GM10248 (cell line): ENCODE data around the gene EVI5.
"Not testable (repeated sequence)": the region's sequence is repeated elsewhere in the genome, so short reads cannot be mapped to it uniquely, and the experiment has no call there.

Source experiments
- CTCF ChIA-PET: fragments of 300-600 bp; sonication (Branson Sonifier 250); formaldehyde crosslinking; extraction: SDS; loops from one replicate; lab custom pipeline; 2021; ENCODE audit warnings: antibody characterized with exemption; lab: Yijun Ruan, JAX
- POLR2A ChIA-PET: fragments of 350-650 bp; sonication (Branson Sonifier 250); formaldehyde crosslinking; extraction: SDS; loops from one replicate; lab custom pipeline; 2020; ENCODE audit warnings: antibody characterized with exemption; lab: Yijun Ruan, JAX
- DNase-seq: peaks from one replicate; pipeline ENCODE4 v3.0.0; 2012; ENCODE audit errors: extremely low spot score
- TF ChIP-seq, protein P1 (sequence below): IDR thresholded peaks from 2 replicates; pipeline ENCODE4 v1.5.1; 2012; ENCODE audit warnings: mild to moderate bottlenecking, low read depth; ENCODE audit errors: extremely low read depth, missing control alignments, control extremely low read depth

Gene EVI5

DNA sequence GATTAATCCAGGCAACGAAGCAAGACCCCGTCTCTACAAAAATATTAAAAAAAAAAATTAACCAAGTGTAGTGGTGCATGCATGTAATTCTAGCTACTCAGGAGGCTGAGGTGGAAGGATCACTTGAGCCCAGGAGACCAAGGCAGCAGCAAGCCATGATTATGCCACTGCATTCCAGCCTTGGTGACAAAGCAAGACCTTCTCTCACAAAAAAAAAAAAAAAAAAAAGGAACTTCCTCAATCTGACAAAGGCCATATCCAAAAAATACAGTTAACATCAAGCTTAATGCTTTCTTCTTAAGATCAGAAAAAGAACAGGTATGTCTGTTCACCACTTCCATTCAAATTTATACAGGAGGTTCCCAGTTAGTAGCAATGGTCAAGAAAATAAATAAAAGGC, 54.4 kb downstream of the EVI5 start:
- TF ChIP-seq, protein P1, sequence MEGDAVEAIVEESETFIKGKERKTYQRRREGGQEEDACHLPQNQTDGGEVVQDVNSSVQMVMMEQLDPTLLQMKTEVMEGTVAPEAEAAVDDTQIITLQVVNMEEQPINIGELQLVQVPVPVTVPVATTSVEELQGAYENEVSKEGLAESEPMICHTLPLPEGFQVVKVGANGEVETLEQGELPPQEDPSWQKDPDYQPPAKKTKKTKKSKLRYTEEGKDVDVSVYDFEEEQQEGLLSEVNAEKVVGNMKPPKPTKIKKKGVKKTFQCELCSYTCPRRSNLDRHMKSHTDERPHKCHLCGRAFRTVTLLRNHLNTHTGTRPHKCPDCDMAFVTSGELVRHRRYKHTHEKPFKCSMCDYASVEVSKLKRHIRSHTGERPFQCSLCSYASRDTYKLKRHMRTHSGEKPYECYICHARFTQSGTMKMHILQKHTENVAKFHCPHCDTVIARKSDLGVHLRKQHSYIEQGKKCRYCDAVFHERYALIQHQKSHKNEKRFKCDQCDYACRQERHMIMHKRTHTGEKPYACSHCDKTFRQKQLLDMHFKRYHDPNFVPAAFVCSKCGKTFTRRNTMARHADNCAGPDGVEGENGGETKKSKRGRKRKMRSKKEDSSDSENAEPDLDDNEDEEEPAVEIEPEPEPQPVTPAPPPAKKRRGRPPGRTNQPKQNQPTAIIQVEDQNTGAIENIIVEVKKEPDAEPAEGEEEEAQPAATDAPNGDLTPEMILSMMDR = no peak
- ChIA-PET POLR2A (no interaction called here), CTCF (interaction anchor here (6.9 kb wide), 1 partner anchor 18 kb away, joined by 29 read pairs; no protein-coding TSS in a partner anchor)
- no peak for DNase-seq

DNA sequence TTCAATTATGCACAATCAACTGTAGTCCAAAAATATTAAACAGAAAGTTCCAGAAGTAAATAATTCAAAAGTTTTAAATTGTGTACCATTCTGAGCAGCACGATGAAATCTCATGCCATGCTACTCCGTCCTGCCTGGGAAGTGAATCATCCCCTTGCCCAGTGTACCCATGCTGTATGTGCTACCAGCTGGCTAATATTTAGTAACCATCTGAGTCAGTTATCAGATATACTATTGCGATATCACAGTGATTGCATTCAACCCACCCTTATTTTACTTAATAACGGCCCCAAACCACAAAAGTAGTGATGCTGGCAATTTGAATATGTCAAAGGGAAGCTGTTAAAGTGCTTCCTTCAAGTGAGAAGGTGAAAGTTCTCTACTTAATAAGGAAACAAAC, 56.2 kb downstream of the EVI5 start:
- TF ChIP-seq, protein P1 = no peak
- no peak for DNase-seq
- ChIA-PET POLR2A (no interaction called here), CTCF (interaction anchor here (1.9 kb wide), 1 partner anchor 20 kb away, joined by 6 read pairs; no protein-coding TSS in a partner anchor)

DNA sequence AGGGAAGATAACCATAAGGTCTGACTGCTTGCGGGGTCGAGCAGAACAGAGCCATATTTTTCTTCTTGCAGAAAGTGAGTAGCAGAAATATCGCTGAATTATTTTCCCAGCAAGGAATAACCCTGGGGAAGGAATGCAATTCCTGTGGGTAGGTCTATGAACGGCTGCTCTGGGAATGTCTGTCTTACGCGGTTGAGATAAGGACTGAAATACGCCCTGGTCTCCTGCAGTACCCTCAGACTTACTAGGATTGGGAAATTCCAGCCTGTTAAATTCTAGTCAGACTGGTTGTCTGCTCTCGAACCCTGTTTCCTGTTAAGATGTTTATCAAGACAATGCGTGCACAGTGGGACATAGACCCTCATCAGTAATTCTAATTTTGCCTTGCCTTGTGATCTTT, 61.2 kb downstream of the EVI5 start:
- CTCF ChIA-PET, DNase-seq, POLR2A ChIA-PET: not testable (repeated sequence)

DNA sequence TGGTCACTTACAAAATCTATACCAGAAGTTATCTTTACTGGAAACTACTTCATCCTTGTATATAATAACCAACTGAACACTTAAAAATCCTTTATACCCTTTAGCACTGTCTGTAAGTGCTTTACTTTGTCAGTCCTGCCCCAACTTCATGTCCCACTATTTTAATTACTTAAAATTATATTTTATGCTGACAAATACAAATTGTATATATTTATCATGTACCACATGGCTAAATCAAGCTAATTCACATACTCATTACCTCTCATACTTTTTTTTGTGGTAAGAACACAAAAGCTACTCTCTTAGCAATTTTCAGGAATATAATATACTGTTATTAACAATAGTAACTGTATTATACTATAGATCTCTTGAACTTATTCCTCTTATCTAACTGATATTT, 63.0 kb downstream of the EVI5 start:
- CTCF ChIA-PET = no interaction called here
- TF ChIP-seq, protein P1 = no peak

DNA sequence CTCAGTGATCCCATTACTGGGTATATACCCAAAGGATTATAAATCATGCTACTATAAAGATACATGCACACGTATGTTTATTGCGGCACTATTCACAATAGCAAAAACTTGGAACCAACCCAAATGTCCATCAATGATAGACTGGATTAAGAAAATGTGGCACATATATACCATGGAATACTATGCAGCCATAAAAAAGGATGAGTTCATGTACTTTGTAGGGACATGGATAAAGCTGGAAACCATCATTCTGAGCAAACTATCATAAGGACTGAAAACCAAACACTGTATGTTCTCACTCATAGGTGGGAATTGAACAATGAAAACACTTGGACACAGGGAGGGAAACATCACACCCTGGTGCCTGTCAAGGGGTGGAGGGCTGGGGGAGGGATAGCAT, 63.8 kb downstream of the EVI5 start:
- POLR2A ChIA-PET, CTCF ChIA-PET, DNase-seq: not testable (repeated sequence)

More for the DNA sequence above, 63.0 kb downstream of the EVI5 start:
- DNase-seq = no peak
- POLR2A ChIA-PET = no interaction called here

DNA sequence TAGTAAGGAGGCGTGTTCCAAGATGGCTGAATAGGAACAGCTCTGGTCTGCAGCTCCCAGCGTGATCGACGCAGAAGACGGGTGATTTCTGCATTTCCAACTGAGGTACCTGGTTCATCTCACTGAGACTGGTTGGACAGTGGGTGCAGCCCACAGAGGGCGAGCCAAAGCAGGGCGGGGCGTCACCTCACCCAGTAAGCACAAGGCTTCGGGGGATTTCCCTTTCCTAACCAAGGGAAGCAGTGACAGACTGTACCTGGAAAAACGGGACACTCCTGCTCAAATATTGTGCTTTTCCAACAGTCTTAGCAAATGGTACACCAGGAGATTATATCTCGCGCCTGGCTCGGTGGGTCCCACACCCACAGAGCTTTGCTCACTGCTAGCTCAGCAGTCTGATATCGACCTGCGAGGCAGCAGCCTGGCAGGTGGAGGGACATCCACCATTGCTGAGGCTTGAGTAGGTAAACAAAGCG, 69.4 kb downstream of the EVI5 start:
- DNase-seq, POLR2A ChIA-PET: not testable (repeated sequence)
- CTCF ChIA-PET = interaction anchor here (0.8 kb wide), 1 partner anchor 26 kb away, joined by 3 read pairs; no protein-coding TSS in a partner anchor

DNA sequence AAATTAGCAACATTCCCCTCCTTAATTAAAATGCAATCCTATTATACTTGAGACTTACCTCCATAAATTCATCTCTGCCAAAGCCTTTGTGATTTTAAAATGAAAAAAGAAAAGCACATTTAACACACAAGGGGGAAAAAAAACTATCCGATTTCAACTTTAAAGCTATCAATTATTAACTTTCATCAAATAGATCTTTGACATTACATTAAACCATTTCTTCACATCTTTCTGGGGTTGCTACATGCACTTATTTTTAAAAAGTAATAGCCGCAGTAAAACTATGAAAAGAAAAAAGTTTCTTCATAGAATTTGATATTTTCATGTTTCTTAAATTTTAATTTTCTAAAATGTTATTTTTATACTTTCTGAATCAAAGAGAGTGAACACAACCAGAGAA, 71.0 kb downstream of the EVI5 start:
- CTCF ChIA-PET = interaction anchor here (1.0 to 1.2 kb wide), 2 partner anchors 9 to 11 kb away, joined by 3 to 4 read pairs; no protein-coding TSS in a partner anchor
- POLR2A ChIA-PET = no interaction called here
- no peak for DNase-seq
- TF ChIP-seq, protein P1 = no peak

DNA sequence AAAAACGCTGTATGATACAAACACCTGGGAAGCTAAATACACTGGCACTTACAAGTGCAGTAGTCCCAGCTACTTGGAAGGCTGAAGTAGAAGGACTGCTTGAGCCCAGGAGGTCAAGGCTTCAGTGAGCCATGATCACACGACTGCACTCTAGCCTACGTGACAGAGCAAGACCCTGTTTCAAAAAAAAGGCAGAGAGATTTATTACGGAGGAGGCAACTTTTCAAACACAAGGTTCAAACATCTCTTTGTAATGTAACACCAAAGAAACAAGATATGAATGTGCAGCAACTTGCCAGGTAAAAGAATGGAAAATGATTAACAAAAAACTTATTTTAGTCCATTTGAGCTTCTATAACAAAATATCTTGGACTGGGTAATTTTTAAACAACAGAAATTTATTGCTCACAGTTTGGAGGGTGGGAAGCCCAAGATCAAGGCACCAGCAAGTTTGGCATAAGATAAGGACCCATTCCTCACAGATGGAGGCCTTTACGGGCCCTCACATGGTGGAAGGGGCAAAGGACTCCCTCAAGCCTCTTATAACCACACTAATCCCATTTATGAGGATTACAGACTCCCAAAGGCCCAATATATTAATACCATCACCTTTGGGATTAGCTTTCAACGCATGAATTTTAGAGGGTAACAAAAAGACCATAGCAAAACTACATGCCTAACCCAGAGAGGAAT, 73.3 kb downstream of the EVI5 start:
- DNase-seq = no peak
- CTCF ChIA-PET = interaction anchor here (0.9 to 1.7 kb wide), 3 partner anchors 9 to 37 kb away, joined by 4 to 5 read pairs (median 5); no protein-coding TSS in a partner anchor
- TF ChIP-seq, protein P1 = no peak
- POLR2A ChIA-PET = no interaction called here
